GM12865 (cell line): ENCODE results near the gene EHD4.
A peak's percentile ranks its signal among the peaks of the same experiment; 100 is the strongest.

Experiments
- DNase-seq: peaks from one replicate; pipeline ENCODE4 v3.0.0; 2010; ENCODE audit warnings: low read depth
- H3K4me3 ChIP-seq: 2 replicates; pipeline ENCODE4 v1.5.1; 2011; ENCODE audit warnings: mild to moderate bottlenecking, low read depth, low read length, control low read depth
- TF ChIP-seq, protein P1 (sequence below): IDR thresholded peaks from 2 replicates; pipeline ENCODE4 v1.5.1; 2011; ENCODE audit warnings: low read length, control low read depth, low read depth, inconsistent platforms; ENCODE audit not compliant: insufficient read depth; ENCODE audit errors: missing control alignments

The EHD4 gene

DNA sequence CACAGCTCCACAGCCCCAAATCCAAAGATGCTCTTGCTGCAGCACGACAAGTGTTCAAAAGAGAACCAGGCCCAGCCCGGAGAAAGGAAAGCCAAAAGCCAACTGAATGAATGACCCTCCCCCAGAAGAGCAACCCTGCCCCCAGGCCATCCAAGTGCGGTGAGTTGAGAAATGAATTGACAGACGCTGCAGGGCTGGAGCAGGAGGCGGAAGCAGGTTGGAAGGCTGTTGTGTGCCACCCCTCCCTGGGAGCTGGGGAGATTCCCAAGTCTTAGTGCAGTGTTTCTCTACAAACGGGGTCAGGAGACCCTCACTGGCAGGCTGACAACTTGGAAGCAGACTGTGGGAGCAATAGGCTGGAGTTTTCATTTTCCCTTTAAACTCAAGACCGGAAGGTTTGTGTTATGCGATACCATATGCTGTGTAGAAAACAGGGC lies 75.0 kb downstream of the EHD4 start:
- no peak overlapping the region for H3K4me3 ChIP-seq
- TF ChIP-seq, protein P1, sequence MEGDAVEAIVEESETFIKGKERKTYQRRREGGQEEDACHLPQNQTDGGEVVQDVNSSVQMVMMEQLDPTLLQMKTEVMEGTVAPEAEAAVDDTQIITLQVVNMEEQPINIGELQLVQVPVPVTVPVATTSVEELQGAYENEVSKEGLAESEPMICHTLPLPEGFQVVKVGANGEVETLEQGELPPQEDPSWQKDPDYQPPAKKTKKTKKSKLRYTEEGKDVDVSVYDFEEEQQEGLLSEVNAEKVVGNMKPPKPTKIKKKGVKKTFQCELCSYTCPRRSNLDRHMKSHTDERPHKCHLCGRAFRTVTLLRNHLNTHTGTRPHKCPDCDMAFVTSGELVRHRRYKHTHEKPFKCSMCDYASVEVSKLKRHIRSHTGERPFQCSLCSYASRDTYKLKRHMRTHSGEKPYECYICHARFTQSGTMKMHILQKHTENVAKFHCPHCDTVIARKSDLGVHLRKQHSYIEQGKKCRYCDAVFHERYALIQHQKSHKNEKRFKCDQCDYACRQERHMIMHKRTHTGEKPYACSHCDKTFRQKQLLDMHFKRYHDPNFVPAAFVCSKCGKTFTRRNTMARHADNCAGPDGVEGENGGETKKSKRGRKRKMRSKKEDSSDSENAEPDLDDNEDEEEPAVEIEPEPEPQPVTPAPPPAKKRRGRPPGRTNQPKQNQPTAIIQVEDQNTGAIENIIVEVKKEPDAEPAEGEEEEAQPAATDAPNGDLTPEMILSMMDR = no peak
- no peak for DNase-seq

GRCh38 chr15:41896566-41896965 lies 75.8 kb downstream of the EHD4 start:
- no peak for DNase-seq
- TF ChIP-seq, protein P1 = no peak
- H3K4me3 ChIP-seq = no peak overlapping the region

- TF ChIP-seq, protein P1 = no peak
- H3K4me3 ChIP-seq = no peak overlapping the region
- DNase-seq = no peak
Measured at GRCh38 chr15:41895957-41896356, 76.4 kb downstream of the EHD4 start.

GRCh38 chr15:41895491-41895890 lies 76.9 kb downstream of the EHD4 start:
- no peak overlapping the region for H3K4me3 ChIP-seq
- TF ChIP-seq, protein P1 = no peak
- DNase-seq = no peak

GRCh38 chr15:41894791-41895463 lies 77.4 kb downstream of the EHD4 start:
- H3K4me3 ChIP-seq = peak overlapping the region; percentile 14; the same call in 1 of the 2 replicates
- peak; percentile 88 for DNase-seq
- TF ChIP-seq, protein P1 = peak; percentile 8

DNA sequence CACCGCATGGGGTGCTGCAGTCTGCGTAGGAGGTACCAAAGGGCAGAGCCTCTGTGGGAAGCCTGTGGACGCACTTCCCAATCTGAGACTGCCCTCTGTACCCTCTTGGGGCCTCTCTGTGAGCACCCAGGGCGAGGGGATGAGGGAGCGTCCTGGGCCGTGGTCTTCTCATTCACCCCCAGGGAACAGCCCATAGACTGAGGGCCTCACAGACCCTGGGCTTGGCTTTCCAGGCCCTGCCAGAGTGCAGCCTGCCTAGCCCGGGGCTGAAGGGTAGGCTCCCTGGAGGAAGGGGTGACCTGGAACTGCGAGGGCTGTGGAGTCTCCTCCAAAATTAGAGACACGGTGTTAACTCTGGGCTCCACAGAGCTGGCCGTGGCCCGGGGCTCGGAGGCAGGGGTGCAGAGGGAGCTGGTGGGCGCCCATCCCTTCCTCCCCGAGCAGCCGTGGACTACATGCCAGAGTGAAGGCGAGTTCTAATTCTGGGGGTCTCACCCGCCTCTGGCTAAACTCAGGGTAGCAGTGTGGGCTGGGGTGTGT lies 78.0 kb downstream of the EHD4 start:
- DNase-seq = no peak
- TF ChIP-seq, protein P1 = no peak
- H3K4me3 ChIP-seq = peak overlapping the region; percentile 14; the same call in 1 of the 2 replicates
